ENCODE data around the gene CPZ. TPM values are rescaled to one million over a fixed set of nuclear protein-coding genes. Genes with fewer than 3 reads are reported as not detected.

The CPZ gene
- total and polyA plus RNA-seq, 10 of the 15 experiments (the other 5 are each of a cell fraction or from before 2014, with no cell fraction given) = not detected

- no peak for TF ChIP-seq PAX8 (IDR thresholded peaks at IDR 0.05)
- TF ChIP-seq IKZF2 (IDR thresholded peaks at IDR 0.05) = no peak
- no peak for TF ChIP-seq BCL11A (IDR thresholded peaks at IDR 0.05; ENCODE audit: low read depth, low read length)
- TF ChIP-seq MAX (IDR thresholded peaks at IDR 0.05; ENCODE audit: low read depth, low read length) = no peak
Measured at GRCh38 chr4:8582436-8582835, 10.1 kb upstream of the CPZ start (continued).

GRCh38 chr4:8582941-8583654 lies 9.5 kb upstream of the CPZ start:
- in situ Hi-C loops (cut with MboI) (no loop called here), intact Hi-C loops (cut with micrococcal nuclease; ENCODE audit: unreplicated experiment) (no loop called here)
- ChIA-PET CTCF (no interaction called here), SMC1A (ENCODE audit: uncharacterized antibody, unreplicated experiment) (no interaction called here), POLR2A (no interaction called here), RAD21 (ENCODE audit: unreplicated experiment) (no interaction called here)
- no peaks in the 10 kb centered on the region for H3K4me1 ChIP-seq (ENCODE audit: control insufficient read depth, insufficient read depth, low read length)
- no peak overlapping the region for H3K4me3 ChIP-seq
- no peak overlapping the region for H3K9ac ChIP-seq (ENCODE audit: control insufficient read depth, insufficient read depth, low read length)
- no peaks in the 10 kb centered on the region for H3K27me3 ChIP-seq (replicated peaks in 1 of 2; ENCODE audit: control insufficient read depth in 2 of 2, insufficient read depth in 2 of 2, low read length in 1 of 2)
- H2AFZ ChIP-seq (ENCODE audit: control insufficient read depth, low read depth, low read length) = no peak overlapping the region
- H3K9me3 ChIP-seq (replicated peaks; ENCODE audit: control insufficient read depth, insufficient read depth, low read length) = no peaks in the 10 kb centered on the region
- BruUV-seq (replicated peaks) = no TSS peak
- no peak for TF ChIP-seq POU2F2 (IDR thresholded peaks at IDR 0.05; ENCODE audit: borderline replicate concordance, low read depth, low read length)
- H3K36me3 ChIP-seq (ENCODE audit: control insufficient read depth in 2 of 2, insufficient read depth in 2 of 2, low read length in 1 of 2) = no peaks in the 10 kb centered on the region
- FAIRE-seq = no peak
- DNase-seq (ENCODE audit: low read depth, low spot score) = no peak
- no peak overlapping the region for H3K27ac ChIP-seq (ENCODE audit: control insufficient read depth, insufficient read depth)
- H4K20me1 ChIP-seq (ENCODE audit: control insufficient read depth, insufficient read depth) = no peaks in the 10 kb centered on the region
- no peak for ATAC-seq
- no peaks in the 10 kb centered on the region for H3K79me2 ChIP-seq (ENCODE audit: control insufficient read depth, insufficient read depth, low read length)
- no peak overlapping the region for H3K4me2 ChIP-seq (ENCODE audit: control insufficient read depth, insufficient read depth)
- 16% methylated on average over 9 of the region's 9 CpGs for WGBS (ENCODE audit: insufficient coverage, insufficient replicate concordance, low lambda C conversion rate, missing lambda C conversion rate)

- no peak overlapping the region for H2AFZ ChIP-seq (ENCODE audit: control insufficient read depth, low read depth, low read length)
- H3K9me3 ChIP-seq (replicated peaks; ENCODE audit: control insufficient read depth, insufficient read depth, low read length) = no peaks in the 10 kb centered on the region
- no peaks in the 10 kb centered on the region for H4K20me1 ChIP-seq (ENCODE audit: control insufficient read depth, insufficient read depth)
- intact Hi-C loops (cut with micrococcal nuclease; ENCODE audit: unreplicated experiment) (no loop called here), in situ Hi-C loops (cut with MboI) (no loop called here)
- FAIRE-seq (no peak), DNase-seq (ENCODE audit: low read depth, low spot score) (no peak), ATAC-seq (no peak)
- CTCF ChIA-PET = no interaction called here
- SMC1A ChIA-PET (ENCODE audit: uncharacterized antibody, unreplicated experiment) = no interaction called here
- no peak overlapping the region for H3K4me3 ChIP-seq
- no peaks in the 10 kb centered on the region for H3K79me2 ChIP-seq (ENCODE audit: control insufficient read depth, insufficient read depth, low read length)
- no peaks in the 10 kb centered on the region for H3K4me1 ChIP-seq (ENCODE audit: control insufficient read depth, insufficient read depth, low read length)
- no peaks in the 10 kb centered on the region for H3K36me3 ChIP-seq (ENCODE audit: control insufficient read depth in 2 of 2, insufficient read depth in 2 of 2, low read length in 1 of 2)
- no peak overlapping the region for H3K9ac ChIP-seq (ENCODE audit: control insufficient read depth, insufficient read depth, low read length)
- H3K27ac ChIP-seq (ENCODE audit: control insufficient read depth, insufficient read depth) = no peak overlapping the region
- no peak for TF ChIP-seq MAX (IDR thresholded peaks at IDR 0.05; ENCODE audit: low read depth, low read length)
- no peak for TF ChIP-seq PRDM15 (CRISPR knock-in tag; IDR thresholded peaks at IDR 0.05)
- TF ChIP-seq BMI1 (IDR thresholded peaks at IDR 0.05; ENCODE audit: borderline replicate concordance) = no peak
- no peak for TF ChIP-seq RAD21 (IDR thresholded peaks at IDR 0.05; ENCODE audit: insufficient read depth, low read depth, low read length)
- TF ChIP-seq LARP7 (IDR thresholded peaks at IDR 0.05) = no peak
- no peak for TF ChIP-seq IRF5 (IDR thresholded peaks at IDR 0.05; ENCODE audit: borderline replicate concordance)
- no peak for TF ChIP-seq ZNF274 (IDR thresholded peaks at IDR 0.05; ENCODE audit: insufficient read depth, insufficient read length)
- no TSS peak for BruUV-seq (replicated peaks)
- WGBS (ENCODE audit: insufficient coverage, insufficient replicate concordance, low lambda C conversion rate, missing lambda C conversion rate) = 5% methylated on average over 4 of the region's 4 CpGs
- RAD21 ChIA-PET (ENCODE audit: unreplicated experiment) = no interaction called here
- H3K4me2 ChIP-seq (ENCODE audit: control insufficient read depth, insufficient read depth) = no peak overlapping the region
- H3K27me3 ChIP-seq (replicated peaks in 1 of 2; ENCODE audit: control insufficient read depth in 2 of 2, insufficient read depth in 2 of 2, low read length in 1 of 2) = 0 out of 4 replicates have a peak, but pooled peaks cover 0 to 2% of the 10 kb centered on the region in 2 experiments
- POLR2A ChIA-PET = no interaction called here
Measured at GRCh38 chr4:8583655-8584025, 8.9 kb upstream of the CPZ start.

All from GM12878 (cell line).